HepG2 (cell line): Measurements from ENCODE around the gene RASSF7. TPM values are rescaled to one million over a fixed set of nuclear protein-coding genes. Genes with fewer than 3 reads are reported as not detected.

Source experiments
- AGO2 ChIP-seq: fragments of 200-400 bp; formaldehyde crosslinking; optimal IDR thresholded peaks from 2 replicates; pipeline ENCODE3; 2017; ENCODE audit warnings: mild to moderate bottlenecking, low read depth, low read length, moderate library complexity
- CCDC6 ChIP-seq: sonication (generic); formaldehyde crosslinking; IDR thresholded peaks from 2 replicates; pipeline ENCODE4 v1.8.1; 2022; ENCODE audit warnings: mild to moderate bottlenecking, missing genetic modification reagents, moderate library complexity
- FOXK2 ChIP-seq: fragments of 450-650 bp; IDR thresholded peaks from 2 replicates; pipeline ENCODE4 v1.6.1; 2016
- HCFC1 ChIP-seq: fragments of 150-350 bp; IDR thresholded peaks from 2 replicates; pipeline ENCODE4 v1.6.1; 2014; ENCODE audit warnings: low read depth, low read length
- HHEX ChIP-seq: IDR thresholded peaks from 2 replicates; pipeline ENCODE4 v1.6.1; 2016; ENCODE audit warnings: control low read depth
- LRRFIP1 ChIP-seq: sonication (generic); formaldehyde crosslinking; conservative IDR thresholded peaks from 2 replicates; pipeline ENCODE4 v1.4.0; 2020; ENCODE audit warnings: missing genetic modification reagents
- MEF2D ChIP-seq: sonication (generic); formaldehyde crosslinking; IDR thresholded peaks from 2 replicates; pipeline ENCODE4 v1.5.1; 2020; ENCODE audit warnings: mild to moderate bottlenecking, missing genetic modification reagents
- MYC ChIP-seq: sonication (generic); formaldehyde crosslinking; IDR thresholded peaks from 2 replicates; pipeline ENCODE4 v1.9.0; 2021; ENCODE audit warnings: missing genetic modification reagents, borderline replicate concordance
- POGZ ChIP-seq: sonication (generic); formaldehyde crosslinking; IDR thresholded peaks from 2 replicates; pipeline ENCODE4 v1.4.0; 2020; ENCODE audit warnings: mild to moderate bottlenecking, missing genetic modification reagents
- PRDM10 ChIP-seq: sonication (generic); formaldehyde crosslinking; IDR thresholded peaks from 2 replicates; pipeline ENCODE4 v1.4.0; 2020; ENCODE audit warnings: low read depth, missing genetic modification reagents
- ZBTB43 ChIP-seq: sonication (generic); formaldehyde crosslinking; conservative IDR thresholded peaks from 2 replicates; pipeline ENCODE4 v1.4.0; 2020; ENCODE audit warnings: missing genetic modification reagents
- ZC3H13 ChIP-seq: sonication (generic); formaldehyde crosslinking; IDR thresholded peaks from 2 replicates; pipeline ENCODE4 v1.8.1; 2023; ENCODE audit warnings: mild to moderate bottlenecking, missing genetic modification reagents, moderate library complexity
- ZNF101 ChIP-seq: sonication (generic); formaldehyde crosslinking; IDR thresholded peaks from 2 replicates; pipeline ENCODE4 v1.4.0; 2020; ENCODE audit warnings: mild to moderate bottlenecking, low read depth, missing genetic modification reagents, borderline replicate concordance
- ZNF83 ChIP-seq: sonication (generic); formaldehyde crosslinking; IDR thresholded peaks from 2 replicates; pipeline ENCODE4 v1.4.0; 2020; ENCODE audit warnings: missing genetic modification reagents, mild to moderate bottlenecking, borderline replicate concordance
- polyA plus RNA-seq, 8 experiments: library from polyadenylated mRNA; depleted of rRNA in 3 of 8; stranded (reverse) in 7 of 8; unstranded in 1 of 8; fragments of >200 nt; fragmentation: Illumina TruSeq in 4 of 8; extraction: Trizol in 4 of 8; gene quantifications; 2 replicates each; pipeline versions ENCODE4 v1.2.1 to v1.2.3, GENCODE V29; 2011 to 2016; ENCODE audit warnings: low read depth in 4 of 8, missing spikeins in 1 of 8, mixed read lengths in 1 of 8; ENCODE audit not compliant: insufficient read depth in 1 of 8
- total RNA-seq, 5 experiments: library from RNA; depleted of rRNA; stranded (reverse); fragments of >200 nt; fragmentation: Illumina TruSeq; extraction: Trizol; gene quantifications; 2 replicates each; pipeline ENCODE4 v1.2.3, GENCODE V29; 2016; ENCODE audit warnings: low read depth in 1 of 5
- TF ChIP-seq, protein P1 (sequence below): sonication (generic); formaldehyde crosslinking; IDR thresholded peaks from 2 replicates; pipeline ENCODE4 v1.8.0; 2022; ENCODE audit warnings: missing genetic modification reagents, mild to moderate bottlenecking, borderline replicate concordance
- TF ChIP-seq, protein P2 (sequence below): sonication (generic); formaldehyde crosslinking; IDR thresholded peaks from 2 replicates; pipeline ENCODE4 v1.8.0; 2022; ENCODE audit warnings: mild to moderate bottlenecking, missing genetic modification reagents; ENCODE audit not compliant: insufficient replicate concordance

RASSF7 gene
- total and polyA plus RNA-seq, 2 of the 13 experiments (the other 11 are each of a cell fraction or from before 2014, with no cell fraction given): 20.2 to 28.6 TPM

GRCh38 chr11:569158-569885 lies 8.6 kb downstream of the RASSF7 start (continued):
- no peak for TF ChIP-seq LRRFIP1 (CRISPR knock-in tag)
- no peak for TF ChIP-seq ZNF83 (CRISPR knock-in tag)
- TF ChIP-seq, protein P1, sequence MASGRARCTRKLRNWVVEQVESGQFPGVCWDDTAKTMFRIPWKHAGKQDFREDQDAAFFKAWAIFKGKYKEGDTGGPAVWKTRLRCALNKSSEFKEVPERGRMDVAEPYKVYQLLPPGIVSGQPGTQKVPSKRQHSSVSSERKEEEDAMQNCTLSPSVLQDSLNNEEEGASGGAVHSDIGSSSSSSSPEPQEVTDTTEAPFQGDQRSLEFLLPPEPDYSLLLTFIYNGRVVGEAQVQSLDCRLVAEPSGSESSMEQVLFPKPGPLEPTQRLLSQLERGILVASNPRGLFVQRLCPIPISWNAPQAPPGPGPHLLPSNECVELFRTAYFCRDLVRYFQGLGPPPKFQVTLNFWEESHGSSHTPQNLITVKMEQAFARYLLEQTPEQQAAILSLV: 0 out of 2 replicates have a peak, but pooled peaks have one; percentile 20
- TF ChIP-seq ZC3H13 (CRISPR knock-in tag): peak; percentile 68; the same call in 1 of the 2 replicates
- TF ChIP-seq, protein P2, sequence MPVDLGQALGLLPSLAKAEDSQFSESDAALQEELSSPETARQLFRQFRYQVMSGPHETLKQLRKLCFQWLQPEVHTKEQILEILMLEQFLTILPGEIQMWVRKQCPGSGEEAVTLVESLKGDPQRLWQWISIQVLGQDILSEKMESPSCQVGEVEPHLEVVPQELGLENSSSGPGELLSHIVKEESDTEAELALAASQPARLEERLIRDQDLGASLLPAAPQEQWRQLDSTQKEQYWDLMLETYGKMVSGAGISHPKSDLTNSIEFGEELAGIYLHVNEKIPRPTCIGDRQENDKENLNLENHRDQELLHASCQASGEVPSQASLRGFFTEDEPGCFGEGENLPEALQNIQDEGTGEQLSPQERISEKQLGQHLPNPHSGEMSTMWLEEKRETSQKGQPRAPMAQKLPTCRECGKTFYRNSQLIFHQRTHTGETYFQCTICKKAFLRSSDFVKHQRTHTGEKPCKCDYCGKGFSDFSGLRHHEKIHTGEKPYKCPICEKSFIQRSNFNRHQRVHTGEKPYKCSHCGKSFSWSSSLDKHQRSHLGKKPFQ: peak; percentile 63
- peak; percentile 84; the same call in 1 of the 2 replicates for TF ChIP-seq PRDM10 (CRISPR knock-in tag)
- no peak for TF ChIP-seq ZBTB43
- TF ChIP-seq CCDC6 (CRISPR knock-in tag): no peak
- TF ChIP-seq ZNF101 (CRISPR knock-in tag): no peak
- no peak for TF ChIP-seq HCFC1
- TF ChIP-seq AGO2: peak; percentile 79
- peak; percentile 58; the same call in 1 of the 2 replicates for TF ChIP-seq MYC
- no peak for TF ChIP-seq FOXK2
- no peak for TF ChIP-seq POGZ (CRISPR knock-in tag)
- peak; percentile 70; the same call in 1 of the 2 replicates for TF ChIP-seq MEF2D (CRISPR knock-in tag)
- TF ChIP-seq HHEX (CRISPR knock-in tag): no peak
